Right lobe of liver (tissue), 6 donors: ENCODE data around the gene PRRX2. TPM values are rescaled to one million over a fixed set of nuclear protein-coding genes. Genes with fewer than 3 reads are reported as not detected.

Experiments used
- ATAC-seq, 4 donors: fragments of 200-7000 bp; cut with Tn5 transposase; one replicate each; pipeline ENCODE4 v1.9.1; 2020; ENCODE audit warnings: mild to moderate bottlenecking in 4 of 4, moderate library complexity in 4 of 4
- DNase-seq, 3 donors: peaks; one replicate each; pipeline ENCODE4 v3.0.0-alpha.2; 2020
- H3K27ac ChIP-seq, 3 donors: fragments of 200-600 bp; one replicate each; pipeline ENCODE4 v1.8.0; 2022
- H3K27me3 ChIP-seq, 2 donors: fragments of 200-600 bp; one replicate each; pipeline ENCODE4 v1.8.0; 2022
- H3K36me3 ChIP-seq, 4 donors: fragments of 200-600 bp; sonication (generic) in 1 of 4; one replicate each; pipeline versions ENCODE4 v1.5.1 to v1.8.0; 2017 to 2022; ENCODE audit warnings: control low read depth in 1 of 4
- H3K4me1 ChIP-seq, 4 donors: fragments of 200-600 bp; sonication (generic) in 1 of 4; one replicate each; pipeline versions ENCODE4 v1.5.1 to v1.8.0; 2017 to 2022; ENCODE audit warnings: control low read depth in 1 of 4
- H3K4me3 ChIP-seq, 3 donors: fragments of 200-600 bp; one replicate each; pipeline ENCODE4 v1.8.0; 2022
- H3K9me3 ChIP-seq, 4 donors: fragments of 200-600 bp; sonication (generic) in 1 of 4; one replicate each; pipeline versions ENCODE4 v1.5.1 to v1.8.0; 2017 to 2022; ENCODE audit warnings: control low read depth in 1 of 4
- POLR2A ChIP-seq: fragments of 450-650 bp; IDR thresholded peaks from one replicate; pipeline ENCODE4 v1.6.1; 2017; ENCODE audit warnings: antibody characterized with exemption, mild to moderate bottlenecking
- WGBS: methylation state at CpG from one replicate; pipeline ENCODE4 v1.1.6; 2018; ENCODE audit warnings: low coverage, low lambda C conversion rate; ENCODE audit not compliant: insufficient coverage; ENCODE audit errors: missing lambda C conversion rate; 5-methylcytosine and 5-hydroxymethylcytosine counted together
- intact Hi-C, 2 donors: fragments of 100-400 bp; cut with DNase I; formaldehyde crosslinking; loops; one replicate each; pipeline versions ENCODE4 v1.11.2 to v1.14.1; 2022
- total RNA-seq, 6 experiments: library from RNA; depleted of rRNA in 2 of 6; stranded (reverse); fragments of >200 nt in 2 of 6; fragmentation: NEBNext Ultra II Directional in 3 of 6; extraction: Animal tissue kit (Norgen Biotek cat#: 25700) in 3 of 6; gene quantifications; one replicate each; pipeline versions ENCODE4 v1.1.0 to v1.2.4, GENCODE V29; 2016 to 2023
- TF ChIP-seq, protein P1 (sequence below), 4 donors: fragments of 200-600 bp in 3 of 4; fragments of 450-650 bp in 1 of 4; IDR thresholded peaks; one replicate each; pipeline versions ENCODE4 v1.5.1 to v1.8.0; 2016 to 2022; ENCODE audit warnings: antibody characterized with exemption in 4 of 4, mild to moderate bottlenecking in 2 of 4
- donor health status: DM: no; HTN: yes; CAD: no.
- donor health status: DM: no; HTN: no; CAD: no.
- donor health status: DM: no; HTN: no; CAD: no.
- donor health status: DM: no; HTN: yes; CAD: no.
- donor health status: DM: no; HTN: yes; CAD: no.

PRRX2 gene
- total RNA-seq, 6 experiments from 2014 or later: not detected

- Histone ChIP-seq H3K27ac (no peak overlapping the region), H3K27me3 (no peaks in the 10 kb centered on the region), H3K9me3 (no peaks in the 10 kb centered on the region), H3K4me3 (no peak overlapping the region), H3K4me1 (no peaks in the 10 kb centered on the region), H3K36me3 (no peaks in the 10 kb centered on the region)
- TF ChIP-seq, protein P1, sequence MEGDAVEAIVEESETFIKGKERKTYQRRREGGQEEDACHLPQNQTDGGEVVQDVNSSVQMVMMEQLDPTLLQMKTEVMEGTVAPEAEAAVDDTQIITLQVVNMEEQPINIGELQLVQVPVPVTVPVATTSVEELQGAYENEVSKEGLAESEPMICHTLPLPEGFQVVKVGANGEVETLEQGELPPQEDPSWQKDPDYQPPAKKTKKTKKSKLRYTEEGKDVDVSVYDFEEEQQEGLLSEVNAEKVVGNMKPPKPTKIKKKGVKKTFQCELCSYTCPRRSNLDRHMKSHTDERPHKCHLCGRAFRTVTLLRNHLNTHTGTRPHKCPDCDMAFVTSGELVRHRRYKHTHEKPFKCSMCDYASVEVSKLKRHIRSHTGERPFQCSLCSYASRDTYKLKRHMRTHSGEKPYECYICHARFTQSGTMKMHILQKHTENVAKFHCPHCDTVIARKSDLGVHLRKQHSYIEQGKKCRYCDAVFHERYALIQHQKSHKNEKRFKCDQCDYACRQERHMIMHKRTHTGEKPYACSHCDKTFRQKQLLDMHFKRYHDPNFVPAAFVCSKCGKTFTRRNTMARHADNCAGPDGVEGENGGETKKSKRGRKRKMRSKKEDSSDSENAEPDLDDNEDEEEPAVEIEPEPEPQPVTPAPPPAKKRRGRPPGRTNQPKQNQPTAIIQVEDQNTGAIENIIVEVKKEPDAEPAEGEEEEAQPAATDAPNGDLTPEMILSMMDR (IDR thresholded peaks at IDR 0.05): peak; percentile 55 to 79 (median 74)
- no peak for TF ChIP-seq POLR2A
- DNase-seq (peak; percentile 53 to 61 (median 55)), ATAC-seq (peak; percentile 82 to 90 (median 86))
- intact Hi-C loops: no loop called here
- WGBS: 17% methylated on average over 21 of the region's 23 CpGs
Observed at GRCh38 chr9:129726322-129727160, 61.1 kb downstream of the PRRX2 start.

DNA sequence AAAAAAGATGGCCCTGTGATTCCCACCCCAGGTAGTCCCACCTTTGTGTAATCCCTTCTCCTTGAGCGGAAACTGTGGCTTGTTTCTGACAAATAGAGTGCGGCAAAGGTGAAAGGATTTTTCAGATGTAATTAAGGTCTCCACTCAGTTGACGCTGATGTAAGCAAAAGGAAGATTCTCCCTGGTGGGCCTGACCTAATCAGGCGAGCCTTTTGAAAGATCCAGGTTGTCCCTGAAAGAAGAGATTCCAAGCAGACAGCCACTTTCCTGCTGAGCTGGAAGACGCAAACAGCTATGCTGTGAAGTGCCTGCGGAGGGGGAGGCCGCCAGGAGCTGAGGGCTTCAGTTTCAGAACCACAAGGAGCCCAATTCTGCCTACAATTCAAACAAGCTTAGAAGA, 63.3 kb downstream of the PRRX2 start:
- Histone ChIP-seq H3K36me3 (no peaks in the 10 kb centered on the region), H3K4me3 (no peak overlapping the region), H3K9me3 (no peaks in the 10 kb centered on the region), H3K4me1 (no peaks in the 10 kb centered on the region), H3K27me3 (no peaks in the 10 kb centered on the region), H3K27ac (no peak overlapping the region)
- DNase-seq (no peak), ATAC-seq (no peak)
- WGBS: 84% methylated on average over 7 of the region's 7 CpGs
- intact Hi-C loops: no loop called here
- TF ChIP-seq, protein P1 (IDR thresholded peaks at IDR 0.05): no peak
- TF ChIP-seq POLR2A: no peak

GRCh38 chr9:129731477-129732085, 66.1 kb downstream of the PRRX2 start:
- DNase-seq: no peak
- H3K36me3 ChIP-seq: no peaks in the 10 kb centered on the region
- TF ChIP-seq, protein P1 (IDR thresholded peaks at IDR 0.05): no peak
- TF ChIP-seq POLR2A: no peak
- WGBS: 34% methylated on average over 6 of the region's 6 CpGs
- no peak overlapping the region for H3K4me3 ChIP-seq
- no peaks in the 10 kb centered on the region for H3K4me1 ChIP-seq
- H3K9me3 ChIP-seq: no peaks in the 10 kb centered on the region
- no peaks in the 10 kb centered on the region for H3K27me3 ChIP-seq
- no peak for ATAC-seq
- H3K27ac ChIP-seq: no peak overlapping the region
- intact Hi-C loops: no loop called here

DNA sequence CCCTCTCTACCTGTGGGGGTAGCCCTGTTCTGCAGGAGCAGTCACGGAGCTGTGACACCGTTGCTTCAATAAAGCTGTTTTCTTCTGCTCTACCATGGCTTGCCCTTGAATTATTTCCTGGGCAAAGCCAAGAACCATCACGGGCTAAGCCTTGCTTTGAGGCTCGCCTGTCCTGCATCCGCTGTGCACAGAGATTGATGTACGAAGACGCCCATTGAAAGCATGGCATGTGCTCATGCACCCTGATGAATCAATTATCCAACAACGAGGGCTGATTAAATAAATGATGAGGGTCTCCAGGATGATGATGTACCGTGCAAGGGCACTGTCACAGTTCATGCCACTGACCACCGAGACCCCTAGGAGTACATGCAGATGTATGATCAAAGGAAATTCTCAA, 66.7 kb downstream of the PRRX2 start:
- intact Hi-C loops: no loop called here

More for the DNA sequence above, 66.7 kb downstream of the PRRX2 start:
- TF ChIP-seq POLR2A: no peak
- TF ChIP-seq, protein P1 (IDR thresholded peaks at IDR 0.05): no peak
- no peak overlapping the region for H3K4me3 ChIP-seq
- DNase-seq: no peak
- no peaks in the 10 kb centered on the region for H3K27me3 ChIP-seq
- no peaks in the 10 kb centered on the region for H3K9me3 ChIP-seq
- no peak for ATAC-seq
- H3K36me3 ChIP-seq: no peaks in the 10 kb centered on the region
- no peaks in the 10 kb centered on the region for H3K4me1 ChIP-seq
- WGBS: 55% methylated on average over 10 of the region's 10 CpGs
- no peak overlapping the region for H3K27ac ChIP-seq
